Thyroid gland (tissue), 4 donors: Measurements from ENCODE around the gene APC. TPM values are rescaled to one million over a fixed set of nuclear protein-coding genes. Genes with fewer than 3 reads are reported as not detected.
"Not testable (repeated sequence)": the region's sequence is repeated elsewhere in the genome, so short reads cannot be mapped to it uniquely, and the experiment has no call there.

Experiments
- DNase-seq, 2 donors: peaks; one replicate each; pipeline ENCODE4 v3.0.0-alpha.2; 2019
- H3K27ac ChIP-seq, 3 donors: fragments of 200-600 bp; sonication (generic); 1 replicate in 2 of 3; 2 replicates in 1 of 3; pipeline ENCODE4 v1.5.1; 2016 to 2019; ENCODE audit warnings: mild to moderate bottlenecking in 1 of 3, moderate library complexity in 1 of 3
- H3K27me3 ChIP-seq: fragments of 200-600 bp; sonication (generic); one replicate; pipeline ENCODE4 v1.5.1; 2019
- H3K36me3 ChIP-seq, 2 donors: fragments of 200-600 bp; sonication (generic); one replicate each; pipeline ENCODE4 v1.5.1; 2016 to 2019
- H3K4me1 ChIP-seq, 2 donors: fragments of 200-600 bp; sonication (generic); one replicate each; pipeline ENCODE4 v1.5.1; 2017 to 2019
- H3K4me3 ChIP-seq, 3 donors: fragments of 200-600 bp; sonication (generic); replicated peaks in 1 of 3; 1 replicate in 2 of 3; 2 replicates in 1 of 3; pipeline ENCODE4 v1.5.1; 2016; ENCODE audit warnings: mild to moderate bottlenecking in 1 of 3
- H3K9me3 ChIP-seq: fragments of 200-600 bp; sonication (generic); one replicate; pipeline ENCODE4 v1.5.1; 2017
- POLR2A ChIP-seq, 2 donors: fragments of 450-650 bp; IDR thresholded peaks; one replicate each; pipeline ENCODE4 v1.6.1; 2017; ENCODE audit warnings: antibody characterized with exemption in 2 of 2, mild to moderate bottlenecking in 2 of 2, moderate library complexity in 1 of 2
- WGBS, 2 donors: methylation state at CpG; one replicate each; pipeline ENCODE4 v1.1.5; 2017; 5-methylcytosine and 5-hydroxymethylcytosine counted together
- intact Hi-C: fragments of 100-400 bp; cut with DNase I; formaldehyde crosslinking; loops from one replicate; pipeline ENCODE4 v1.15.1; 2023
- total RNA-seq, 4 donors: library from RNA; depleted of rRNA; stranded (reverse); fragments of >200 nt; gene quantifications; one replicate each; pipeline ENCODE4 v1.2.3, GENCODE V29; 2016
- TF ChIP-seq, protein P1 (sequence below), 6 experiments: fragments of 200-600 bp in 3 of 6; fragments of 450-650 bp in 3 of 6; sonication (generic) in 3 of 6; IDR thresholded peaks; one replicate each; pipeline ENCODE4 v1.5.1; 2016 to 2019; ENCODE audit warnings: antibody characterized with exemption in 6 of 6, mild to moderate bottlenecking in 2 of 6, inconsistent platforms in 1 of 6, moderate library complexity in 1 of 6

The APC gene
- total RNA-seq, 4 donors from 2014 or later, result 36.1 to 73.0 (median 54.7) TPM

DNA sequence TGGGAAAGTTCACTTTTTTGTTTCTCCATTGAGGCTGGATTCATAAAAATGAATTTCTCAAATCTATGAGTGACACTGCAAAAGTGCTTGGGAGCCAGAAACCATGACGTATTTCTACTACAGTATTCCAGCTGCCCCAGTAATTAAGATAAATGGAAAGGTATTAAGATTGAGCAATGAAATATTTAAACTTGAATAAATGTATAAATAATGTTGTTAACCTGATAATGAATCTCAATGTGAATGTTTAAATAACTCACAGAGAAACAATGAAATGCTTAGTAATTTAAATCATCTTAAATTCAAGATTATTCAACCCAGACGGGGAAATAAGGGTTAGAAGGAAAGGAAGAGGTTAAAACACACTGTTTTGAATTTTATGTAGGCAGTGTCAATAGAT is 112.2 kb downstream of the APC start:
- no peak overlapping the region for H3K4me3 ChIP-seq
- WGBS, 2 donors, result 71 to 79% methylated on average over 2 of the region's 2 CpGs
- H3K36me3 ChIP-seq, result no peaks in the 10 kb centered on the region
- H3K27ac ChIP-seq, result no peak overlapping the region
- no peaks in the 10 kb centered on the region for H3K27me3 ChIP-seq
- intact Hi-C loops, result no loop called here
- no peaks in the 10 kb centered on the region for H3K4me1 ChIP-seq
- no peak for DNase-seq
- TF ChIP-seq, protein P1, sequence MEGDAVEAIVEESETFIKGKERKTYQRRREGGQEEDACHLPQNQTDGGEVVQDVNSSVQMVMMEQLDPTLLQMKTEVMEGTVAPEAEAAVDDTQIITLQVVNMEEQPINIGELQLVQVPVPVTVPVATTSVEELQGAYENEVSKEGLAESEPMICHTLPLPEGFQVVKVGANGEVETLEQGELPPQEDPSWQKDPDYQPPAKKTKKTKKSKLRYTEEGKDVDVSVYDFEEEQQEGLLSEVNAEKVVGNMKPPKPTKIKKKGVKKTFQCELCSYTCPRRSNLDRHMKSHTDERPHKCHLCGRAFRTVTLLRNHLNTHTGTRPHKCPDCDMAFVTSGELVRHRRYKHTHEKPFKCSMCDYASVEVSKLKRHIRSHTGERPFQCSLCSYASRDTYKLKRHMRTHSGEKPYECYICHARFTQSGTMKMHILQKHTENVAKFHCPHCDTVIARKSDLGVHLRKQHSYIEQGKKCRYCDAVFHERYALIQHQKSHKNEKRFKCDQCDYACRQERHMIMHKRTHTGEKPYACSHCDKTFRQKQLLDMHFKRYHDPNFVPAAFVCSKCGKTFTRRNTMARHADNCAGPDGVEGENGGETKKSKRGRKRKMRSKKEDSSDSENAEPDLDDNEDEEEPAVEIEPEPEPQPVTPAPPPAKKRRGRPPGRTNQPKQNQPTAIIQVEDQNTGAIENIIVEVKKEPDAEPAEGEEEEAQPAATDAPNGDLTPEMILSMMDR (IDR thresholded peaks at IDR 0.05), result no peak
- no peaks in the 10 kb centered on the region for H3K9me3 ChIP-seq

DNA sequence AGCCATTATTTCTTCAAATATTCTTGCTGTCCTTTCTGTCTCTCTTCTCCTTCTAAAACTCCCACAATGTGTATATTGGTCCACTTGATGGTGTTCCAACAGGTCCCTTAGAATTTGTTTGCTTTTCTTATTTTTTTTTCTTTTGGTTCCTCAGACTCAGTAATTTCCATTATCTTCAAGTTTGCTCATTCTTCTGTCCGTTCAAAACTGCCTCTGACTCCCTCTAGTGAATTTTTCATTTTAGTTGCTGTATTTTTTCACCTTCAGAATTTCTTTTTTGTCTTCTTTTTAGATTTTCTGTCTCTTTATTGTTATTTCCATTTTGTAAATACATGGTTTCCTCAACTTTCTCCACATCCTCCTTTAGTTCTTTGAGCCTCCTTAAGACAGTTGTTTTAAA is 117.0 kb downstream of the APC start:
- no peak for DNase-seq
- no peaks in the 10 kb centered on the region for H3K27me3 ChIP-seq
- H3K36me3 ChIP-seq, result no peaks in the 10 kb centered on the region
- H3K4me1 ChIP-seq, result no peaks in the 10 kb centered on the region
- WGBS, 2 donors, result 72 to 73% methylated on average over 1 of the region's 1 CpG
- H3K9me3 ChIP-seq, result no peaks in the 10 kb centered on the region
- intact Hi-C loops, result loop anchor here (5.0 kb wide), 1 partner anchor 68 kb away; the partner anchor contains the start of gene REEP5
- H3K27ac ChIP-seq, result no peak overlapping the region
- TF ChIP-seq, protein P1 (IDR thresholded peaks at IDR 0.05), result no peak
- no peak for TF ChIP-seq POLR2A (IDR thresholded peaks at IDR 0.05)
- H3K4me3 ChIP-seq, result no peak overlapping the region

DNA sequence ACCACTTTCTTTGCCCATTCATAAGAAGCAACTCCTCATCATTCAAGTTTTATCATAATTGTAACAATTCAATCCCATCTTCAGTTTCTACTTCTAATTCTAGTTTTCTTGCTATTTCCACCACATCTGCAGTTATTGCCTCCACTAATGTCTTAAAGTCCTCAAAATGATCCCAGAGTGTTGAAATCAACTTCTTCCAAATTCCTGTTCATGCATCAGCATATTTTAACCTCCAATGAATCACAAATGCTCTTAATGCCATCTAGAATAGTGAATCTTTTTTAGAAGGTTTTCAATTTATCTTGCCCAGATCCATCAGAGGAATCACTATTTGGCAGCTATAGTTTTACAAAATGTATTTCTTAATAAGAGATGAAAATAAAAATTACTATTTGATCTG is 120.2 kb downstream of the APC start:
- no peaks in the 10 kb centered on the region for H3K36me3 ChIP-seq
- peaks cover 13 to 16% of the 10 kb centered on the region in 2 donors for H3K4me1 ChIP-seq
- intact Hi-C loops, result loop anchor here (5.0 kb wide), 1 partner anchor 64 kb away; the partner anchor contains the start of gene REEP5
- no peak overlapping the region for H3K4me3 ChIP-seq
- no peak for DNase-seq
- no peaks in the 10 kb centered on the region for H3K27me3 ChIP-seq
- no peaks in the 10 kb centered on the region for H3K9me3 ChIP-seq
- H3K27ac ChIP-seq, result no peak overlapping the region
- TF ChIP-seq, protein P1 (IDR thresholded peaks at IDR 0.05), result no peak
- no peak for TF ChIP-seq POLR2A (IDR thresholded peaks at IDR 0.05)

DNA sequence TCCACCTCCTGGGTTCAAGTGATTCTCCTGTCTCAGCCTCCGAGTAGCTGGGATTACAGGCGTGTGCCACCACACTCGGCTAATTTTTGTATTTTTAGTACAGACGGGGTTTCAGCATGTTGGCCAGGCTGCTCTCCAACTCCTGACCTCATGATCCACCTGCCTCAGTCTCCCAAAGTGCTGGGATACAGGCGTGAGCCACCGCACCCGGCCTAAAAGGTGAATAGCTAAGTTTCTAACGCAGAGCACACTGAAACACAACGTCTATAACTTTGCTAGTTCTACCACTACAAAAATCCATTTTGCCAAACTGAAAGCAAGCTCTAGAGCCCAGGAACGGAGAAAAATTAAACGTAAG is 122.9 kb downstream of the APC start:
- Histone ChIP-seq H3K27ac (peak overlapping the region; percentile 21 to 79 (median 65)), H3K4me1 (peaks cover 19 to 30% of the 10 kb centered on the region in 2 donors), H3K4me3 (peak overlapping the region in 2 of 3 donors; percentile 32 to 64)
- H3K27me3 ChIP-seq, H3K9me3 ChIP-seq, H3K36me3 ChIP-seq, intact Hi-C loops, DNase-seq: not testable (repeated sequence)
- 75 to 76% methylated on average over 11 of the region's 11 CpGs for WGBS, 2 donors

DNA sequence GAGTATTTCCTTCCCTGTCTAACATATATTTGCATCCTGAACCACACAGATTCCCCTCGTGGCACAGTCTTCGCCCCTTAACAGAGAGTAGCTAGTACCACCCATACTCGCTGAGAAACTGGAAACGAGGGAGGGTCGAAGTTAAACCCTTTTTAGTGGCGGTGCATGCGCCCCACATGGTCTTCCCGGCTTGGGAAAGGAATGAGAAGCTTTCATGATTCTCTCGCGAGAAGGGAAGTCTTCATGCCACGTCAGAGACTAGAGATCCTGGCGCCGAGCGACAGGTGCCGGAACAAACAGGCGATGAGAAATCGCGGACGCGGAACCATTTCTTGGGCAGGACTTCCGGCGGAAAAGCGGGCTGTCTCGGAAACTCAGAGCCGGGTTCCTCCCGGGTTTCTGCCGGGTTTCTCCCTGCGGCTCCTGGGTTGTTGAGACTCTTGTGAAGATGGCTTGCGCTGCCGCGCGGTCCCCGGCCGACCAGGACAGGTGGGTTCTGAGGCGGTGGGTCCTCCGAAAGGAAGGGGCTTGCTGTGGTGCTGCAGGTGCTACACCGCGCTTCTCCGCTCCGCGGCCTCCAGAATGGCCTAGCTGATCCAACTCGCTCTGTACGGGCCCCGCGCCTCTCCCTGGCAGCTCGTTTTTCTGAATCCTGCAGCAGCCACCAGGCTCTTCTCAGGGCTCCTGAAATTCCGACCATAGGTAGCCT is 123.4 kb downstream of the APC start, which contains the start of gene SRP19:
Gene SRP19, plus strand, starts transcription at position 359 of the 709 bp plus-strand sequence. Its CDS starts 90 bp downstream, at position 449.
- intact Hi-C loops, result no loop called here
- 1 to 2% methylated on average over 44 to 46 of the region's 47 CpGs for WGBS, 2 donors
- peak within 1 kb of the TSS; percentile 64 to 93 (median 73) for H3K4me3 ChIP-seq
- H3K27ac ChIP-seq, result peak within 1 kb of the TSS; percentile 21 to 79 (median 65)
- peak; percentile 96 to 97 for DNase-seq
- peaks cover under 1 to 6% of the 10 kb centered on the region in 2 donors for H3K36me3 ChIP-seq
- peaks cover 19 to 30% of the 10 kb centered on the region in 2 donors for H3K4me1 ChIP-seq
- no peaks in the 10 kb centered on the region for H3K9me3 ChIP-seq
- H3K27me3 ChIP-seq, result no peaks in the 10 kb centered on the region
- TF ChIP-seq, protein P1 (IDR thresholded peaks at IDR 0.05), result no peak
- peak in 1 of 2 donors; percentile 76 for TF ChIP-seq POLR2A (IDR thresholded peaks at IDR 0.05)
